Pancreas (tissue), 10 donors: ENCODE data around the gene ABCC10. TPM values are rescaled to one million over a fixed set of nuclear protein-coding genes. Genes with fewer than 3 reads are reported as not detected.

ENCODE experiments used
- ATAC-seq, 4 donors: fragments of 200-7000 bp; cut with Tn5 transposase; one replicate each; pipeline versions ENCODE4 v1.8.0 to v1.9.1; 2020; ENCODE audit warnings: mild to moderate bottlenecking in 4 of 4, moderate library complexity in 4 of 4
- DNase-seq, 6 donors: peaks; one replicate each; pipeline ENCODE4 v3.0.0-alpha.2; 2020
- FAIRE-seq: peaks from 2 replicates; lab custom pipeline; 2012; peaks lifted over from hg19 to GRCh38; lab: Jason Lieb, UNC
- H3K27ac ChIP-seq, 4 donors: fragments of 200-600 bp; sonication (generic); 1 replicate in 3 of 4; 2 replicates in 1 of 4; pipeline versions ENCODE4 v1.5.0 to v1.8.0; 2020
- H3K27me3 ChIP-seq, 4 donors: fragments of 200-600 bp; one replicate each; pipeline ENCODE4 v1.8.0; 2021
- H3K36me3 ChIP-seq, 3 donors: fragments of 200-600 bp; sonication (generic) in 1 of 3; one replicate each; pipeline versions ENCODE4 v1.5.0 to v1.8.0; 2020 to 2021
- H3K4me1 ChIP-seq, 3 donors: fragments of 200-600 bp; one replicate each; pipeline ENCODE4 v1.8.0; 2021
- H3K4me3 ChIP-seq, 4 donors: fragments of 200-600 bp; sonication (generic) in 2 of 4; one replicate each; pipeline versions ENCODE4 v1.5.0 to v1.8.0; 2020 to 2021
- H3K9me3 ChIP-seq, 4 donors: fragments of 200-600 bp; one replicate each; pipeline ENCODE4 v1.8.0; 2021
- WGBS, 2 donors: extraction: QIAGEN DNeasy Blood & Tissue Kit; methylation state at CpG; one replicate each; pipeline ENCODE4 v1.1.7; 2013; 5-methylcytosine and 5-hydroxymethylcytosine counted together
- intact Hi-C, 3 donors: fragments of 100-400 bp; cut with DNase I; formaldehyde crosslinking; loops; one replicate each; pipeline versions ENCODE4 v1.11.1 to v1.14.2; 2022
- polyA plus RNA-seq, 2 donors: library from polyadenylated mRNA; stranded (reverse); fragments of 200-250 nt; gene quantifications; one replicate each; pipeline ENCODE4 v1.2.3, GENCODE V29; 2013
- total RNA-seq, 6 donors: library from RNA; stranded (reverse); fragmentation: NEBNext Ultra II Directional in 4 of 6; extraction: Animal tissue kit (Norgen Biotek cat#: 25700) in 4 of 6; gene quantifications; one replicate each; pipeline versions ENCODE4 v1.2.1 to v1.2.4, GENCODE V29; 2021 to 2023
- TF ChIP-seq, protein P1 (sequence below), 4 donors: fragments of 200-600 bp; sonication (generic) in 3 of 4; IDR thresholded peaks; one replicate each; pipeline versions ENCODE4 v1.5.0 to v1.8.0; 2021; ENCODE audit warnings: antibody characterized with exemption in 4 of 4
- donor health status: healthy with polysubstance abuse.
- donor health status: DM: no; HTN: no; CAD: no; lungs with moderate emphysema.
- donor health status: DM: no; HTN: no; CAD: no.
- donor health status: control.
- donor health status: control.
- donor health status: Bipolar disorder and iron deficiency.
- donor health status: DM: yes; HTN: yes; CAD: no.
- donor health status: DM: no; HTN: no; CAD: no.
- donor health status: DM: no; HTN: no; CAD: no.
- donor health status: DM: yes; HTN: yes; CAD: no.

Gene ABCC10
- total and polyA plus RNA-seq, 8 donors: 14.0 to 54.8 (median 19.9) TPM

DNA sequence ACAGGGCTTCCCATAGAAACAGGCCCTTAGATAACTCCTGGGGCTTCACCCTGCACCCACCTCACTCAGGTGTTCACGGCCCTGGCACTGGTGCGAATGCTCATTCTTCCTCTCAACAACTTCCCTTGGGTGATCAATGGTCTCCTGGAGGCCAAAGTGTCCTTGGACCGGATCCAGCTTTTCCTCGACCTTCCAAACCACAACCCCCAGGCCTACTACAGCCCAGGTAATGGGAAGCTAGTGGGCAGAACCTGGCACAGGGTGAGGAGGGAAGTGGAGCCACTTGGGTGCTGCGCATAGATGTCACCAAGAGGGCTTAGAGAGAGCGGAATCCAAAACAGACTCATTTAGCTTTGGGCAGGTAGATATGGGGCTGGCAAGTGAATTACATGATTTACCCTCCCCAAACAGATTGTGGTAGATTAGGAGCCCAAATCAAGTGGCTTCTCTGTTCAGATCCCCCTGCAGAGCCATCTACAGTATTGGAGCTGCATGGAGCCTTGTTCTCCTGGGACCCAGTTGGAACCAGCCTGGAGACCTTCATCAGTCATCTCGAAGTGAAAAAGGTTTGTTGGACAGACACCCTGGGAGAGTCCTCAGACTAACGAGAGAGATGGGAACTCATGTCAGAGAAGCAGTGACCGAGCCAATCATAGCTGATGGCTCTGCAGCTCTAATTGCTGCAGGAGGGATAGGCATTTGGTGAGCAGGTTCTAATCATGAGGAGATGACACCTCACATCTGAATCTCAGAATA lies 8.5 kb downstream of the ABCC10 start:
- TF ChIP-seq, protein P1, sequence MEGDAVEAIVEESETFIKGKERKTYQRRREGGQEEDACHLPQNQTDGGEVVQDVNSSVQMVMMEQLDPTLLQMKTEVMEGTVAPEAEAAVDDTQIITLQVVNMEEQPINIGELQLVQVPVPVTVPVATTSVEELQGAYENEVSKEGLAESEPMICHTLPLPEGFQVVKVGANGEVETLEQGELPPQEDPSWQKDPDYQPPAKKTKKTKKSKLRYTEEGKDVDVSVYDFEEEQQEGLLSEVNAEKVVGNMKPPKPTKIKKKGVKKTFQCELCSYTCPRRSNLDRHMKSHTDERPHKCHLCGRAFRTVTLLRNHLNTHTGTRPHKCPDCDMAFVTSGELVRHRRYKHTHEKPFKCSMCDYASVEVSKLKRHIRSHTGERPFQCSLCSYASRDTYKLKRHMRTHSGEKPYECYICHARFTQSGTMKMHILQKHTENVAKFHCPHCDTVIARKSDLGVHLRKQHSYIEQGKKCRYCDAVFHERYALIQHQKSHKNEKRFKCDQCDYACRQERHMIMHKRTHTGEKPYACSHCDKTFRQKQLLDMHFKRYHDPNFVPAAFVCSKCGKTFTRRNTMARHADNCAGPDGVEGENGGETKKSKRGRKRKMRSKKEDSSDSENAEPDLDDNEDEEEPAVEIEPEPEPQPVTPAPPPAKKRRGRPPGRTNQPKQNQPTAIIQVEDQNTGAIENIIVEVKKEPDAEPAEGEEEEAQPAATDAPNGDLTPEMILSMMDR (IDR thresholded peaks at IDR 0.05): no peak
- no peak for FAIRE-seq
- peak in 2 of 4 donors; percentile 4 to 25 for ATAC-seq
- Histone ChIP-seq H3K4me1 (peaks cover 0 to 7% (median 5%) of the 10 kb centered on the region in 3 donors), H3K36me3 (peaks cover 0 to 9% (median 0%) of the 10 kb centered on the region in 3 donors), H3K27ac (peak overlapping the region in 1 of 4 donors; percentile 6), H3K9me3 (no peaks in the 10 kb centered on the region), H3K27me3 (no peaks in the 10 kb centered on the region), H3K4me3 (no peak overlapping the region)
- DNase-seq: peak in 1 of 6 donors; percentile 32
- WGBS, 2 donors: 67 to 71% methylated on average over 9 of the region's 9 CpGs
- intact Hi-C loops: no loop called here

GRCh38 chr6:43436577-43437282 lies 9.4 kb downstream of the ABCC10 start:
- WGBS, 2 donors: 50 to 66% methylated on average over 5 of the region's 5 CpGs
- FAIRE-seq (no peak), DNase-seq (peak in 3 of 6 donors; percentile 11 to 18 (median 16)), ATAC-seq (peak; percentile 57 to 77 (median 66))
- Histone ChIP-seq H3K4me1 (peaks cover 0 to 7% (median 5%) of the 10 kb centered on the region in 3 donors), H3K9me3 (no peaks in the 10 kb centered on the region), H3K27me3 (no peaks in the 10 kb centered on the region), H3K27ac (peak overlapping the region in 1 of 4 donors; percentile 26), H3K36me3 (peaks cover 0 to 9% (median under 1%) of the 10 kb centered on the region in 3 donors), H3K4me3 (no peak overlapping the region)
- TF ChIP-seq, protein P1 (IDR thresholded peaks at IDR 0.05): no peak
- intact Hi-C loops: no loop called here

DNA sequence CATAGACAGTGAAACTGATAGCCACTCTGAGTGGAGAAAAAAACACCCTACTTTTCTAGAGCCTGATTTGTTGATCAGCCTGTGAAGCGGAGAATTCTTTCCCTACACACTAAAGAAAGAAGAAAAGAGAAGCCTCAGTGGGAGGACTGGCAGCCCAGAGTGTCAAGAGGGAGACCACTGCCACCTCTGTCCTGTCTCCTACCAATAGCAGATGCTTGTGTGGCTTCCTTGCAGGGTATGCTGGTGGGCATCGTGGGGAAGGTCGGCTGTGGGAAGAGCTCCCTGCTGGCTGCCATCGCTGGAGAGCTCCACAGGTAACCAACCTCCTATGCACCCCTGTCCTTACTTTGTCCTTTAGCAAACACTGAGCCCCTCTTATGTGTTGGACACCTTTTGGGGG lies 10.4 kb downstream of the ABCC10 start:
- H3K36me3 ChIP-seq: peaks cover 0 to 9% (median 8%) of the 10 kb centered on the region in 3 donors
- H3K4me1 ChIP-seq: peaks cover 0 to 7% (median 5%) of the 10 kb centered on the region in 3 donors
- H3K27ac ChIP-seq: no peak overlapping the region
- no peak overlapping the region for H3K4me3 ChIP-seq
- DNase-seq (peak in 1 of 6 donors; percentile 17), ATAC-seq (no peak), FAIRE-seq (no peak)
- no peaks in the 10 kb centered on the region for H3K9me3 ChIP-seq
- TF ChIP-seq, protein P1 (IDR thresholded peaks at IDR 0.05): no peak
- WGBS, 2 donors: 69 to 73% methylated on average over 4 of the region's 4 CpGs
- intact Hi-C loops: no loop called here
- H3K27me3 ChIP-seq: no peaks in the 10 kb centered on the region

DNA sequence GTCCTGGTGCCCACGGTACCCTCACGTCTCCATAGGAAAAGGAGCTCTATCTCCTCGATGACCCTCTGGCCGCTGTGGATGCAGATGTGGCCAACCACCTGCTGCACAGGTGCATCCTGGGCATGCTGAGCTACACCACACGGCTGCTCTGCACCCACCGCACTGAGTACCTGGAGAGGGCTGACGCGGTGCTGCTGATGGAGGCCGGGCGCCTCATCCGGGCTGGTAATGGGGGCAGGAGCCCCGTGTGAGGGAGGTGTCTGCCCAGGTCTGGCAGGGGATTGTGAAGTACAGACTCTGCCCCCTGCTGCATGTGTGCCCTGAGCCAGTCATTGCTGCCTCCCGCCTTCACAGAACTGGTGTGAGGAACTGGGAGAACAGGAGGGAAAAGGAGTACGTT lies 15.6 kb downstream of the ABCC10 start:
- FAIRE-seq (no peak), ATAC-seq (no peak), DNase-seq (peak in 1 of 6 donors; percentile 41)
- H3K27ac ChIP-seq: no peak overlapping the region
- WGBS, 2 donors: 89 to 90% methylated on average over 14 of the region's 14 CpGs
- TF ChIP-seq, protein P1 (IDR thresholded peaks at IDR 0.05): no peak
- H3K9me3 ChIP-seq: no peaks in the 10 kb centered on the region
- intact Hi-C loops: no loop called here
- H3K4me3 ChIP-seq: no peak overlapping the region
- H3K4me1 ChIP-seq: no peaks in the 10 kb centered on the region
- peaks cover 0 to 27% (median 14%) of the 10 kb centered on the region in 3 donors for H3K36me3 ChIP-seq
- no peaks in the 10 kb centered on the region for H3K27me3 ChIP-seq
